GM18526 (cell line): Measurements from ENCODE around the gene HSBP1L1.

Experiments used
- POLR2A ChIP-seq: IDR thresholded peaks from 3 replicates; pipeline ENCODE4 v1.6.1; 2011; ENCODE audit not compliant: insufficient read length; ENCODE audit errors: extremely low read depth

Gene HSBP1L1

GRCh38 chr18:79964330-79965118 lies at the start of gene HSBP1L1:
Gene HSBP1L1, plus strand, starts transcription at chr18:79964643. Its CDS starts 93 bp downstream, at chr18:79964736.
- TF ChIP-seq POLR2A, result no peak

- TF ChIP-seq POLR2A, result no peak
Measured at GRCh38 chr18:79915161-79916127, 49.0 kb upstream of the HSBP1L1 start.

- no peak for TF ChIP-seq POLR2A
Measured at GRCh38 chr18:79916128-79916494, 48.3 kb upstream of the HSBP1L1 start.

- TF ChIP-seq POLR2A, result no peak
Measured at GRCh38 chr18:79916546-79917168, 47.8 kb upstream of the HSBP1L1 start.

GRCh38 chr18:79917169-79917852 lies 47.1 kb upstream of the HSBP1L1 start:
- TF ChIP-seq POLR2A, result no peak

GRCh38 chr18:79917853-79918614 lies 46.4 kb upstream of the HSBP1L1 start:
- TF ChIP-seq POLR2A, result no peak

GRCh38 chr18:79918615-79919011 lies 45.8 kb upstream of the HSBP1L1 start:
- no peak for TF ChIP-seq POLR2A

GRCh38 chr18:79919089-79919488 lies 45.4 kb upstream of the HSBP1L1 start:
- no peak for TF ChIP-seq POLR2A

- no peak for TF ChIP-seq POLR2A
Measured at GRCh38 chr18:79921984-79922965, 42.2 kb upstream of the HSBP1L1 start.

- no peak for TF ChIP-seq POLR2A
Measured at GRCh38 chr18:79922971-79923411, 41.5 kb upstream of the HSBP1L1 start.

- no peak for TF ChIP-seq POLR2A
Measured at GRCh38 chr18:79923896-79924585, 40.4 kb upstream of the HSBP1L1 start.

GRCh38 chr18:79924814-79925731 lies 39.4 kb upstream of the HSBP1L1 start:
- no peak for TF ChIP-seq POLR2A

GRCh38 chr18:79926306-79926705 lies 38.1 kb upstream of the HSBP1L1 start:
- TF ChIP-seq POLR2A, result no peak
